Stomach (tissue), 4 donors: ENCODE results near the gene P2RX3.

Source experiments
- CTCF ChIP-seq, 7 experiments: fragments of 450-650 bp in 4 of 7; fragments of 200-600 bp in 3 of 7; sonication (generic) in 3 of 7; IDR thresholded peaks; one replicate each; pipeline ENCODE4 v1.5.1; 2016 to 2019; ENCODE audit warnings: antibody characterized with exemption in 7 of 7, control low read depth in 2 of 7, mild to moderate bottlenecking in 1 of 7
- EP300 ChIP-seq: sonication (generic); formaldehyde crosslinking; IDR thresholded peaks from one replicate; pipeline ENCODE4 v1.6.1; 2017; ENCODE audit warnings: antibody characterized with exemption
- POLR2A ChIP-seq, 4 donors: fragments of 450-650 bp; IDR thresholded peaks; one replicate each; pipeline ENCODE4 v1.6.1; 2016; ENCODE audit warnings: antibody characterized with exemption in 4 of 4, control low read depth in 2 of 4, mild to moderate bottlenecking in 1 of 4, moderate library complexity in 1 of 4
- POLR2AphosphoS5 ChIP-seq, 3 donors: sonication (generic); formaldehyde crosslinking; IDR thresholded peaks; one replicate each; pipeline ENCODE4 v1.6.1; 2016; ENCODE audit warnings: antibody characterized with exemption in 3 of 3

GRCh38 chr11:57405271-57405860 lies 67.2 kb downstream of the P2RX3 start:
- TF ChIP-seq POLR2A (IDR thresholded peaks at IDR 0.05) (no peak), CTCF (IDR thresholded peaks at IDR 0.05) (no peak), POLR2AphosphoS5 (IDR thresholded peaks at IDR 0.05) (no peak), EP300 (no peak)
